ENCODE measurements around the gene ANO8. TPM values are rescaled to one million over a fixed set of nuclear protein-coding genes. Genes with fewer than 3 reads are reported as not detected.

ANO8 gene
- total RNA-seq, 4 donors from 2014 or later = 6.7 to 73.0 (median 10.3) TPM

GRCh38 chr19:17286263-17286662, 48.4 kb downstream of the ANO8 start:
- H3K4me1 ChIP-seq = peaks cover 12 to 21% (median 17%) of the 10 kb centered on the region in 4 donors
- TF ChIP-seq EP300 (IDR thresholded peaks at IDR 0.05; ENCODE audit: low read depth) (no peak), POLR2A (IDR thresholded peaks at IDR 0.05) (no peak), POLR2AphosphoS5 (IDR thresholded peaks at IDR 0.05) (no peak), CTCF (IDR thresholded peaks at IDR 0.05) (no peak)
- intact Hi-C loops (cut with DNase I; ENCODE audit: low total_unique reads) (no loop called here), in situ Hi-C loops (cut with MboI; ENCODE audit: low pct_ligation_motif_present in 1 of 4, low pct_unique_long_range_greater_than_20kb in 1 of 4, low sequenced_read_pairs in 3 of 4) (loop anchor here (10.0 to 25.0 kb wide), 5 partner anchors 71 to 524 kb away; partner anchors contain the start of gene USE1 (in 1 of the 4))
- H3K36me3 ChIP-seq = no peaks in the 10 kb centered on the region
- H3K27me3 ChIP-seq = peaks cover 13% of the 10 kb centered on the region
- no peak overlapping the region for H3K27ac ChIP-seq
- DNase-seq = no peak
- no peaks in the 10 kb centered on the region for H3K9me3 ChIP-seq
- 90% methylated on average over 11 of the region's 11 CpGs; no CpG with 5 or more reads in 1 of the 2 donors for WGBS, 2 donors (ENCODE audit: low coverage in 1 of 2)
- no peak overlapping the region for H3K4me3 ChIP-seq

- TF ChIP-seq POLR2A (IDR thresholded peaks at IDR 0.05) (no peak), CTCF (IDR thresholded peaks at IDR 0.05) (no peak)
- Histone ChIP-seq H3K4me1 (peaks cover 12 to 22% (median 19%) of the 10 kb centered on the region in 4 donors), H3K4me3 (no peak overlapping the region), H3K27me3 (peaks cover 14% of the 10 kb centered on the region), H3K27ac (no peak overlapping the region), H3K36me3 (no peaks in the 10 kb centered on the region), H3K9me3 (no peaks in the 10 kb centered on the region)
- 91 to 100% methylated on average over 3 to 18 of the region's 18 CpGs for WGBS, 2 donors (ENCODE audit: low coverage in 1 of 2)
- no peak for DNase-seq
- intact Hi-C loops (cut with DNase I; ENCODE audit: low total_unique reads) (no loop called here), in situ Hi-C loops (cut with MboI; ENCODE audit: low pct_ligation_motif_present in 1 of 4, low pct_unique_long_range_greater_than_20kb in 1 of 4, low sequenced_read_pairs in 3 of 4) (loop anchor here (10.0 to 25.0 kb wide), 5 partner anchors 71 to 523 kb away; partner anchors contain the start of gene USE1 (in 1 of the 4))
These were observed 49.1 kb downstream of the ANO8 start for GRCh38 chr19:17285415-17286135.

- no peak overlapping the region for H3K27ac ChIP-seq
- H3K4me1 ChIP-seq = peaks cover 12 to 18% (median 16%) of the 10 kb centered on the region in 4 donors
- no peaks in the 10 kb centered on the region for H3K9me3 ChIP-seq
- no peak for DNase-seq
- in situ Hi-C loops (cut with MboI; ENCODE audit: low pct_ligation_motif_present in 1 of 4, low pct_unique_long_range_greater_than_20kb in 1 of 4, low sequenced_read_pairs in 3 of 4) (loop anchor here (10.0 to 25.0 kb wide), 5 partner anchors 69 to 521 kb away; partner anchors contain the start of gene USE1 (in 1 of the 4)), intact Hi-C loops (cut with DNase I; ENCODE audit: low total_unique reads) (loop anchor here (2.0 kb wide), 1 partner anchor 79 kb away; no protein-coding TSS in a partner anchor)
- TF ChIP-seq CTCF (IDR thresholded peaks at IDR 0.05) = no peak
- TF ChIP-seq POLR2AphosphoS5 (IDR thresholded peaks at IDR 0.05) = no peak
- no peak for TF ChIP-seq POLR2A (IDR thresholded peaks at IDR 0.05)
- TF ChIP-seq EP300 (IDR thresholded peaks at IDR 0.05; ENCODE audit: low read depth) = no peak
- H3K4me3 ChIP-seq = no peak overlapping the region
- 88% methylated on average over 6 of the region's 7 CpGs; no CpG with 5 or more reads in 1 of the 2 donors for WGBS, 2 donors (ENCODE audit: low coverage in 1 of 2)
- no peaks in the 10 kb centered on the region for H3K36me3 ChIP-seq
- peaks cover 14% of the 10 kb centered on the region for H3K27me3 ChIP-seq
These were observed 51.1 kb downstream of the ANO8 start for GRCh38 chr19:17283504-17283996.

- Histone ChIP-seq H3K4me3 (peak overlapping the region in 3 of 4 donors; percentile 0 to 43 (median 27)), H3K9me3 (no peaks in the 10 kb centered on the region), H3K27ac (no peak overlapping the region), H3K4me1 (peaks cover 12 to 18% (median 16%) of the 10 kb centered on the region in 4 donors), H3K27me3 (peaks cover 14% of the 10 kb centered on the region), H3K36me3 (peaks cover 0 to under 1% (median 0%) of the 10 kb centered on the region in 4 donors)
- in situ Hi-C loops (cut with MboI; ENCODE audit: low pct_ligation_motif_present in 1 of 4, low pct_unique_long_range_greater_than_20kb in 1 of 4, low sequenced_read_pairs in 3 of 4) = loop anchor here (10.0 to 25.0 kb wide), 5 partner anchors 68 to 520 kb away; partner anchors contain the start of gene USE1 (in 1 of the 4)
- intact Hi-C loops (cut with DNase I; ENCODE audit: low total_unique reads) = loop anchor here (2.0 kb wide), 1 partner anchor 78 kb away; no protein-coding TSS in a partner anchor
- 4% methylated on average over 41 of the region's 45 CpGs; no CpG with 5 or more reads in 1 of the 2 donors for WGBS, 2 donors (ENCODE audit: low coverage in 1 of 2)
- DNase-seq = peak; percentile 91
- TF ChIP-seq CTCF (IDR thresholded peaks at IDR 0.05) (peak; percentile 87 to 97 (median 95)), EP300 (IDR thresholded peaks at IDR 0.05; ENCODE audit: low read depth) (no peak)
These were observed 52.0 kb downstream of the ANO8 start for GRCh38 chr19:17282488-17283125.

Measured in transverse colon (tissue), 4 donors.